Tibial nerve (tissue), 4 donors: ENCODE data around the gene CARS2.

Source experiments
- CTCF ChIP-seq, 5 experiments: fragments of 200-600 bp in 3 of 5; fragments of 450-650 bp in 2 of 5; sonication (generic) in 3 of 5; IDR thresholded peaks; one replicate each; pipeline ENCODE4 v1.5.1; 2016 to 2019; ENCODE audit warnings: antibody characterized with exemption in 5 of 5, mild to moderate bottlenecking in 3 of 5, moderate library complexity in 2 of 5
- EP300 ChIP-seq, 2 donors: sonication (generic); formaldehyde crosslinking; IDR thresholded peaks; one replicate each; pipeline ENCODE4 v1.6.1; 2017; ENCODE audit warnings: antibody characterized with exemption in 2 of 2, mild to moderate bottlenecking in 1 of 2
- POLR2A ChIP-seq, 2 donors: fragments of 450-650 bp; IDR thresholded peaks; one replicate each; pipeline ENCODE4 v1.6.1; 2017; ENCODE audit warnings: antibody characterized with exemption in 2 of 2, mild to moderate bottlenecking in 2 of 2, moderate library complexity in 2 of 2

- TF ChIP-seq CTCF (IDR thresholded peaks at IDR 0.05) (no peak), POLR2A (IDR thresholded peaks at IDR 0.05) (no peak), EP300 (IDR thresholded peaks at IDR 0.05) (no peak)
These were observed 100.8 kb downstream of the CARS2 start for GRCh38 chr13:110605132-110605531.
